Posterior vena cava (tissue), 2 donors: ENCODE measurements around the gene CASTOR1. TPM values are rescaled to one million over a fixed set of nuclear protein-coding genes. Genes with fewer than 3 reads are reported as not detected.
A peak's percentile ranks its signal among the peaks of the same experiment; 100 is the strongest.

Experiments used
- DNase-seq: peaks from one replicate; pipeline ENCODE4 v3.0.0-alpha.2; 2020; ENCODE audit warnings: low spot score
- intact Hi-C, 2 donors: fragments of 100-400 bp; cut with DNase I; formaldehyde crosslinking; loops; one replicate each; pipeline versions ENCODE4 v1.14.1 to v1.14.2; 2022 to 2023
- total RNA-seq, 2 donors: library from RNA; stranded (reverse); fragmentation: NEBNext Ultra II Directional; extraction: Animal tissue kit (Norgen Biotek cat#: 25700); gene quantifications; one replicate each; pipeline ENCODE4 v1.2.1, GENCODE V29; 2021
- donor health status: DM: yes; HTN: yes; CAD: no.
- donor health status: DM: yes; HTN: yes; CAD: no.

CASTOR1 gene
- total RNA-seq, 2 donors from 2014 or later: 9.8 to 14.3 TPM

DNA sequence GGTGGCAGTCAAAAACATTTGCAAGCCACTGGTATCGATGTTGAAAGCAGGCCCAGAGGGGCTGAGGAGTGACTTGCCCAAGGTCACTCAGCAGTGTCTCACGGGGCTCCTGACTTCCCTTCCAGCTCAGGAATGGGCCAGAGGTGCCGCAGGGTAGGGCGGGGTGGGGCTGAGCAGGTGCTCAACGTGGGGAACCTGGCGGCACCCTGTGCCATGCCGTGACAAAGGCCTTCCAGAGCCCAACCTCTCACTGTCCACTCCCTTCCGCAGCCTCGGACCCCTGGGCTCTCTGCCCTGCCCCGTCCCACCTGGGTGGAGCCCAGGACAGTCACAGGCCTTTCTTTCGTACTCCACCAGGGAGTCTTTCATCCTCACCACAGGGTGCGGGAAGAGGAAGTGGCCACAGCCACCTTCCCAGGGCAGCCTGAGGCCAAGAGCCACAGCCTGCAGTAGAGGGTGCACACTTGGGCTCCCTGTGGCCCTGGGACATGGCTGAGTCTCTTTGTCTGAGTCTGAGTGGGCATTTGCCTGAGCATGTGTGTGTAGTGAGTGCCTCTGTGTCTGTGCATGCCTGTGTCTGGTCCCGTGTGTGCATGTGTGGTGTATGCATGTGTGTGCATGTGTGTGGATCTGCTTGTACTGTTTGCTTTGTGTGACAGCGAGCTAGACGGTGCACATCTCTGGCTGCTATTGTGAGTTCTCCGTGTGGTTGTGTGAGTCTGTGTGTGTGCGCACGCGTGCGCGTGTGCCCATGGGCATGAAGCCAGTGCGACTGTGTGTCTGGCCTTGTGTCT, 36.7 kb downstream of the CASTOR1 start:
- intact Hi-C loops: no loop called here
- no peak for DNase-seq

DNA sequence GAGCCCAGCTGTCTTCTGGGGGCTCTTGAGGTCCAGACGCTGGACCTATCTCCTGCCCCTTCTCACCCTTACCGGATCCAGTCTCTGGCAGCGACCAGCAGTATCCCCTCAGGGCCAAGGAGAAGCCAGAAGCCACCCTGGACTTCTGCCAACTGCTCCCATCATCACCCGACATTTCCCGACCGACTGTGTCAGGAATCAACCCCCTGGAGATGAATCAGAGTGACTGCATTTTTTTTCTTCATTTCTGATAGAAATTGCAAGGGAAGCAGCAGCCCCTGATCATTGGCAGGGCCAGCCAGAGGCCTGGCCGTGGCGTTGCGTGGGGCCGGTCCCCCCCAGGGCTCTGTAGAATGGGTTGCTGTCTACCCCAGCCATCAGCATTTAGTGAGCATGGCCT, 37.6 kb downstream of the CASTOR1 start:
- intact Hi-C loops: no loop called here
- DNase-seq: no peak

DNA sequence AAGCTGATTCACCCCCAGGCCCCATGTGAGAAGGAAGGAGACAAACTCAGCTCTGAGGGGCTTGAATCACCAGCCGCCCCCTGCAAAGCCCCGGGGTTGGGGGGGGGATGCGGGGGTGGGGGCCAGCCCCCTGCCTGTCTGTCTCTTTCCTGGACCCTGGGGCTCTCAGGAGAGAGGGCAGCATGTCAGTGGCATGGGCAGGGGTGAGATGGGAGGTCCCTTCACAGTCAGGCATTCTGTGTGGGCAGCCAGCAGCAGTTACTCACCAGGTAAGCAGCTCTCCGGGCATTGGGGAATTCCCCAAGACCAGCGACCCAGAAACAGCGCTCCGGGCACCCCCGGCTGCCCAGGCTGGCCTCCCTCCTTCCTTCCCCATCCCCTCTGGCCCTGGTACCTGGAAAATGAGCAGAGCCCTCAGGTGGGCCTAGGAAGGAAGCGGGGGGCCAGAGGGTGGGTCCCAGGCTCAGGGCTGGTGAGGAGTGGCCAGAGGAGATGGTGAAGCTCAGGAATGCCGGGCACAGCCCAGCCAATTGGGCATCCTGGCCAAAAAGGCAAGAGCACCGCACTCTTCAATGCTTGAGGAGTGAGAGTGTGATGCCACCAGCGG, 38.5 kb downstream of the CASTOR1 start:
- intact Hi-C loops: no loop called here
- DNase-seq: no peak

DNA sequence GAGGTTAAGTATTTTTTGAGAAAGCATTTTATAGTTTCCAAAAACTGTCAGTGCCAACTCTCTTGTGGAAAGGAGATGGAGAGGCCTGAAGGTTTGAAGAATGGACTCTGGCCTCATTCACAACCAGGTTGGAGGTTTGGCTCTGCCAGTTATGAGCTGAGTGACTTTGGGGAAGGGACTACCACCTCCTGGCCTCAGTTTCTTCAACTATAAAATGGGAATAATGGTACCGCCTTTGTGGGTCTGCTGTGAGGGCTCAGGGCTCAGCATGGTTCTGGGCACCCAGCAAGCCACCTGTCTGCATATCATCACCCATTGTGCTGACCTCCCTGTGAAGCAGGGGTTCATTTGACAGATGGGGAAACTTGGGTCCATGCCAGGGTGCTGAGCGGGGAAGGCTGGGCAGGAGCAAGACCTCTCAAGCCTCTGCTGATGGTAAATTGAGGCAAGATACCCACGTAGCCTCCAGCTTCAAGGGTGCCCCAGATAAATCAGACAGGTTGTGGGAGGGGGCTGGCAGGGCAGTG, 39.2 kb downstream of the CASTOR1 start:
- intact Hi-C loops: no loop called here
- no peak for DNase-seq

DNA sequence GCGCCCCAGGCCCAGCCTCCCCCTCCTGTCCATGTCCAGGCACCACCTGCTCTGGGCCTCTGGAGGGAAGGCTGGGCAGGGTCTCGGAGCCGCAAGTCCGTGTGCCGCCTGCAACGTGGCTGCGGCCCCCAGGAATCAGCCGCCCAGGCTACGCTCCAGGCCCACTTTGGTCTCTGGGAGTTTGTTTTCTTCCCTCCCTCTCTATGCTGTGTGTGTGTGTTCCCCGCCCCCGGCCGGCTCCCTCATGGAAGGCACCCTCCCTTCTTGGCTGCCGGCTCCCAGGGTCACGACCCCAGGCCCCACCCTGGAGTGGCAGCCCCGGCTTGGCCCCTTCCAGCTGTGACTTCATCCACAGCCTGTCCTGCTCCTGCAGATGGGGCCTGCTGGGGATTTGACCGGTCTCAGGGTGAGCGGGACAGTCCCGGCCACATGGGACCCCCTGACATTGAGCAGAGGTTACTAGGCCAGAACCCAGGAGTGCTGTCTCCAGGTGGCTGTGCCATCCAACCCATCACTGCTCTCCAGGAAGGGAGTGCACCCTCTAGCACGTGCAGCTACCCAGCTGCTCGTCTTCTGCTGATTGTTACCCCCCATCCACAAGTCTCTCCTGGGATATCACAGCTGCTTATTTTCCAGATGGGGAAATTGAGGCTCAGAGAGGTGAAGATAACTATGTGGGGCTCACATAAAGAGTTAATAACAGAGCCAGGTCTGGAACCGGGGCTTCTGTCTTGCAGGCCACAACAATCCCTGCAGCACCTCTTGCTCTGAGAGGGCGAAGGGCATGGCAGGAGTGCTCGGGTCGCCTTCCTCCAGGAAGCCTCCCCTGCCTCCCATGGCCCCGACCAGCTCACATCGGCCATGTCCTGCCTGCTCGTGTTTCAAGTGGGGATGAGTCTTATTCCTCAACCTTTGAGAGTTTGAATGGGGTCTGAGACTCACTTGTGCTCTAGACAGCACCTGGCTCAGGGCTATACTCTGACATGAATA, 40.0 kb downstream of the CASTOR1 start:
- peak; percentile 92 for DNase-seq
- intact Hi-C loops: loop anchor here in 1 of 2 donors (10.0 kb wide), 1 partner anchor 435 kb away; no protein-coding TSS in a partner anchor

DNA sequence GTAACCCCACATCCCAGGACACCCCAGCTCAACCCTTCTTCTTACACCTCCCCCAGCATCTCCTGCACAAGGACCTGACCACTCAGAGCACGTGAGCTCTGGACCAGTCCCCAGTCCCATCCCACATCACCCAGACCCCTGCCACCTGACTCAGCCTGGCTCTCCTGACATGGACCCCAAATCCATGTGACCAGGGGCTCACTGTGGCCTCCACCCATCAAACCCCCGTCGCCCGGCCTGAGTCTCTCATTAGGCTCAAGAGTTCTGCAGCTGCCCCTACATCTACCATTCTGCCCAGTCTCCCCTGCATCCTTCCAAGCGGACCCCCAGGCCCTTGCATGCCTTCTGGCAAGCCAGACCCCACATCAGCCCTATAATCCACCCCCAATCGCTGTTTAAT, 40.8 kb downstream of the CASTOR1 start:
- intact Hi-C loops: loop anchor here in 1 of 2 donors (10.0 kb wide), 1 partner anchor 434 kb away; no protein-coding TSS in a partner anchor
- DNase-seq: no peak

DNA sequence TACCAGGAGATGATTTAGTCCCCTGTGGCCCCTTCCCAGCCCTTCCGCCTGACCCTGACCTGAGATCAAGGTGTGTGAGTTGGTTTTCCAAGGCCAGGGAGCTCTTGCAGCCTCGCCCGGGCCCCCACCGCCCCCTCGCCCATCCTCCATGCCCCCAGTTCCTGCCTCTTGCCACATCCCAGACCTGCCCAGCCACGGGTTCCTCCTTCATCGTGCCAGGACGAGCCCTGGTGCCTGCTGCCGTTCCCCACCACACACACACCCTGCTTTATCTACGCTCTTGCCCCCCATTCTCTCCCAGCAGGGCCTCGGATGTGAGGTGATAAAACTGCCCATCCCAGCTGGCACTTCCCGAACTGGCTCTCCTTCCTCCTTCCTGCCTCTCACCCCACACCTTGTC, 41.3 kb downstream of the CASTOR1 start:
- intact Hi-C loops: loop anchor here in 1 of 2 donors (10.0 kb wide), 1 partner anchor 433 kb away; no protein-coding TSS in a partner anchor

DNA sequence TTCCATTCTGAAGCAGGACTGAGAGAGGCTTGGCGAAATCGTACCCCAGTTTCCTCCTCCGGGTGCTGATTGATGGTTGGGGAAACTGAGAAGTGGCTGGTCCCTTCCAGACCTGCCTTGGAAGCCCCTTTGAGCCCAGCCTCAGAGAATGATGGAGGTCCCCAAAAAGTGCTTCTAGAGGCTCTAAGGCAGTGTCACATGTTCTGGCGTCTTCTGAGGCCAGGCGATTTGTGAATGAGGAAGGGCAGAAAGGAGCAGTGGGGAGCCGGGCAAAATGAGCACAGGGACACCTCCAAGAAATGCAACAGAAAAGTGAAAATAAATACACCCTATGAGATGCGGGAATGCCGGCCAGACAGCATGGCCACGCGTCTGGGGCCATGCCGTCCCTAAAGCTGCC, 41.7 kb downstream of the CASTOR1 start:
- DNase-seq: no peak
- intact Hi-C loops: loop anchor here in 1 of 2 donors (10.0 kb wide), 1 partner anchor 433 kb away; no protein-coding TSS in a partner anchor

More for the DNA sequence above, 41.3 kb downstream of the CASTOR1 start:
- DNase-seq: no peak

- intact Hi-C loops: loop anchor here in 1 of 2 donors (10.0 kb wide), 1 partner anchor 432 kb away; no protein-coding TSS in a partner anchor
- DNase-seq: no peak
Measured at GRCh38 chr22:30246814-30247376, 42.4 kb downstream of the CASTOR1 start.

DNA sequence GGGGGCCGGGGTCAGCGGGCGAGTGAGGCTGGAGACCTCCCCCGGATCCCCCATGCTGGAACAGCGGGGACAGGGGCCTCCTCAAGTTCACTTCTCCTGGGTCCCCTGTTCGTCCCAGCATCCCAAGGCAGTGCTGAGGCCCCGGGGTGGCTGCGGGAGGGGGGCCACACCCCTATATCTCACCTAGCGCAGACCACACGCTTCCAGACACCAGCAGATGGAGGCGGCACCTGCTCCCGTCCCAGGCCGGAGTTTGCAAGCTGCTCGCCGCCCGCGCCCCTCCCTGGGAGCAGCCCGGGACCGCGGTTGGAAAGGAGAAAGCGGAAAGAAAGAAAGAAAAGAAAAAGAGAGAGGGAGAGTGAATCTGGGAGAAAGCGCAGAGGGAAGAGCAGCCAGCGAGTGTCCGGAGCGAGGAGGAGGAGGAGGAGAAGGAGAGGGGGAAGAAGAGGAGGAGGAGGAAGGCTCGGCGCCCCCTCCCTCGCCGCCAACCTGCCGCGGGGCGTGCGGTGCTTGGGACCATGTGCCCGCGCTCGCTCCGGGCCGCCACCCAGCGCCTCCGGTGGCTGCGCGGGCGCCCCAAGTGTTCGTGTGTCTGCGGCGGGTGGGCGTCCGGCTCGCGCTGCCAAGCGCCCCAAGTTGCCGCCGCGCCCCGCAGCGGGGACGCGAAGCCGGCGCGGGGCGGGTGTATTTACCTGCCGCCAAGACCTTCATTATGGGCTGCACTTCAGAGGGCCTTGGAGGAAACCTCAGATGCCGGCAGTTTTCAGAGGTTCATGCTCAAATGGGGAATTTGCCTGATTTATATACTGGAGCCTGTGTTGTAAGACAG, 43.1 kb downstream of the CASTOR1 start, which contains the start of gene LIF:
Gene LIF, minus strand, starts transcription at position 775 of the 829 bp plus-strand sequence. Its CDS starts 64 bp downstream, at position 711.
- intact Hi-C loops: loop anchor here in 1 of 2 donors (10.0 kb wide), 1 partner anchor 431 kb away; no protein-coding TSS in a partner anchor
- DNase-seq: no peak

DNA sequence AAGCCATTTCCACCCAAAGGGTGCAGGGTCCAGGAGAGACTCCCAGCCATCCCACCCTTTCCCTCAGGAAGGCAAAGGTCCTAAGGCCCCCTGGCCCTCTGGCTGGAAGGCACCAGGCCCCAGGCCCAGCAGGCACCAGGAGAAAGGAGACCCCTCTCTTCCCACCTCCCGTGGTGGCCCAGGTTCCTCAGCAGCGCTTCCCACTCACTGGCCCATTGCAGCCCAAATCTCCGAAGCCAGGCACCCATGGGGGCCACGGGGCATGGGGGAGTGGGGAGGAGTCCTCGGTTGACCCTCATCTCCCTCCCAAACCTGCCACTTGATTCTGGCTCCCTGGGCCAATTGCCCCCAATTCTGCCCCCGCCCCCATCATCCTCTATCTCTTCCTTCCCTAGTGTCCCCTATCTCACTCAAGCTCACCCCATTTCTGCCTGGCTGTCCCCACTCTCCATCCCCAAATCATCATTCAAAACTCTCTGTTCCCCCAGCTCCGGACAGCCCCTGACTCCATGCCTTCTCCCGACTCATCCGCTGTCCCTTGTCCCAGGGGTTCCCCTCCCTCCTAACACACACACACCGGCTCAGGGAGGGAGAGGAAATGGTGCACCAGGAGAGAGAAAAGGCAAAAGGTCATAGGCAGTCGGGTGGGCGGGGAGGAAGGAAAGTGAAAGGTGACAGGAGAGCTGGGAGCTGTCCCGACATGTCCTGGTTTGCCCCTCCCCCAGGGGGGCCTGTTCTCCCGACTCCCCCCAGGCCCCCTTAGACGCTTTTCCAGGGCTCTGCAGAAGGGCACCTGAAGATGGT, 43.9 kb downstream of the CASTOR1 start:
- no peak for DNase-seq
- intact Hi-C loops: loop anchor here in 1 of 2 donors (10.0 kb wide), 1 partner anchor 431 kb away; no protein-coding TSS in a partner anchor

GRCh38 chr22:30244641-30245040, 44.7 kb downstream of the CASTOR1 start:
- no peak for DNase-seq
- intact Hi-C loops: loop anchor here in 1 of 2 donors (10.0 kb wide), 1 partner anchor 430 kb away; no protein-coding TSS in a partner anchor

GRCh38 chr22:30244066-30244465, 45.2 kb downstream of the CASTOR1 start:
- intact Hi-C loops: loop anchor here in 1 of 2 donors (10.0 kb wide), 1 partner anchor 429 kb away; no protein-coding TSS in a partner anchor
- DNase-seq: no peak

DNA sequence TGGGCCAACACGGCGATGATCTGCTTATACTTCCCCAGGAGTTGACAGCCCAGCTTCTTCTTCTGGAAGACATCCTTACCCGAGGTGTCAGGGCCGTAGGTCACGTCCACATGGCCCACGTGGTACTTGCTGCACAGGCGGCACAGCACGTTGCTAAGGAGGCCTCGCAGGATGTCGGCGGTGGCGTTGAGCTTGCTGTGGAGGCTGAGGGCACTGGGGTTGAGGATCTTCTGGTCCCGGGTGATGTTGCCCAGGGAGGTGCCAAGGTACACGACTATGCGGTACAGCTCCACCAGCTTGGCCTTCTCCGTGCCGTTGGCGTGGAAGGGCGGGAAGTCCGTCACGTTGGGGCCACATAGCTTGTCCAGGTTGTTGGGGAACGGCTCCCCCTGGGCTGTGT, 45.6 kb downstream of the CASTOR1 start:
- intact Hi-C loops: loop anchor here in 1 of 2 donors (10.0 kb wide), 1 partner anchor 429 kb away; no protein-coding TSS in a partner anchor
- no peak for DNase-seq

- intact Hi-C loops: loop anchor here in 1 of 2 donors (10.0 kb wide), 1 partner anchor 427 kb away; no protein-coding TSS in a partner anchor
- DNase-seq: no peak
Measured at GRCh38 chr22:30241576-30242371, 47.5 kb downstream of the CASTOR1 start.
